DMS79 (cell line): ENCODE data around the gene CAB39.

ENCODE experiments used
- DNase-seq: peaks from one replicate; lab custom pipeline; 2025; lab: John Stamatoyannopoulos, UW

Gene CAB39

DNA sequence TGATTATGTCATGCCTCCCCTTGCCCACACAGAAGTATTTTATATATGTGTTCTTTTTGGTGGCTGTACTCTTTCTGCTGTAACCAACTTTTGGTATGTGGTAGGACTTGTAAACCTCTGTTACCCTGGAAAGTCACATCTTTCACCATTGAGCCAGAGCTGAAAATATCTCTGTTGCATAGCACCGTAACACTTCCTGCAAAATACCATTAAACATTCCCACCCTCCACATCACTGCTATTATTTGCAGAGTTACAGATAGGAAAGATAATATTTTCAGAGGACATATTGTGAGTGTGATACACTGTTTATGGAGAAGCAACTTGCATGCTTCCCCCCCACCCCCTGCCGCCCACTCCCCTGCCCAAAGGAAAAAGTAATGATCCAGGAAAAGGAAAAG is 44.8 kb downstream of the CAB39 start:
- no peak for DNase-seq

GRCh38 chr2:230758566-230759480 is 46.2 kb downstream of the CAB39 start:
- no peak for DNase-seq

DNA sequence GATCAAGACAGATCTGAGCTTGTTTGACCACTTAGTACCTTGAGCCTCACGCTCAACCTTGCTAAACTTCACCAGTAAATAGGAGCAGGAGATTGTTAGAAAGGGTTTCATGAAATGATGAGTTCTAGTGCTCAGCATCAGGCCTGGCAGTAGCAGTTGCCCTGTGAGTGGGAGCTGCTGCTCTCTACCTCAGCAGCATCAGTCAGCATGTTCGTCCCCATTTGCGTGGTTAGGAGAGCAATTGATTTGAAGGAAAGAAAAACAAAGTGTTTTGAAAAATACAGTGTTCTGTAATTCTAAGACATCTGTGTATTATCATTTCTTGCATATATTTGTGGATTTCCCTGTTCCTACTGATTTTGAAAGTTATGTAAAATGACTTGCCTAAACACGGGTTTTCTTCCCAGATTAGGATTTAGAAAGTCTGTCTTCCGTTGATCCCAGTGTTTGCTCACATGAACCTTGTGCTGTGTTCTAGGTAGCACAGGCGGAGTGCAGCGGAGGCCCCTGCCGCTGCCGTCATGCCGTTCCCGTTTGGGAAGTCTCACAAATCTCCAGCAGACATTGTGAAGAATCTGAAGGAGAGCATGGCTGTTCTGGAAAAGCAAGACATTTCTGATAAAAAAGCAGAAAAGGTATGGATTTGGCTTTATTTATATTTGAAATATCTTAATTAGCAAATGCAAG is 47.0 kb downstream of the CAB39 start:
- no peak for DNase-seq

GRCh38 chr2:230761704-230762103 is 49.1 kb downstream of the CAB39 start:
- DNase-seq: no peak

DNA sequence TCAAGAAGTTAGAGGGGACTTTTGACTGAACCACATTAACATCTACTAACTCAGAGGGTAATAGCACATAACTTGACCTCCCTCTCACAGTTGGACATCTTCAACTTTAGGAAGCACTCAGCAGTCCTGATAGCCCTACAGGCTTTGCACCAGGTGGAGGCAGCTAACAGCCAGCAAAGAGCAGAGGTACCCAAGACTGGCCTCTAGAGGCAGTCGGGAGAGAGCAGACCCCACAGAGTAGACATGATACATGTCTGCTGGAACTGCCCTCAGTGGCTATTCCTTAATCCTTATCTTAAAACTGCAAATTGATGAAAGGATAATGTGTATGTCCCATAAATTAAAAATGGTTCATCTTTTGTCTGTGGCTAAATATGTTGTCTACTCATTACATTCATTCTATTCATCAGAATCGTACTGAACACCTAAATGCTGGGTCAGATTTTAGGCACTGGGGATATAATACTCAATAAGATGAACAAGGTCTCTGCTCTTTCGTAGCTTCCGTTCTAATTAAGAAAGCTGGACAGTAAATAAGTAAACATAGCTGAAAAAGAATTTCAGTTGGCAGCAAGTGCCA is 49.8 kb downstream of the CAB39 start:
- no peak for DNase-seq

DNA sequence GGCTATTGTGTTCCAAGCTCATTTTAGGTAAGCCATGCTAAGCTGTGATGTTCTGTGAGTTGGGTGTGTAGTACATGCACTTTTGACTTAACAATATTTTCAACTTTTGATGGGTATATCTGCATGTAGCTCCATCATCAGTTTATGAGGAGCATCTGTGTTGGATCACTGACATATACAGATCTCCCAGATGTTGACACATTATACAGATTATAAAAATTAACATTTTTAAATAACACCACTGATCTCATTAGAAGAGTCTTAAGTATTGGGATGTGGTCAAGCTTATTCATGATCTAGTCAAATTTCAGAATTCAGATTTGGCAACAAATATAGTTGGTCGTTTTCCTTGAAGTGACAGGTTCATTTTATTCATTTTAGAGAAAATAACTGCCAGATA is 51.7 kb downstream of the CAB39 start:
- DNase-seq: no peak

GRCh38 chr2:230765611-230766300 is 53.1 kb downstream of the CAB39 start:
- DNase-seq: no peak

DNA sequence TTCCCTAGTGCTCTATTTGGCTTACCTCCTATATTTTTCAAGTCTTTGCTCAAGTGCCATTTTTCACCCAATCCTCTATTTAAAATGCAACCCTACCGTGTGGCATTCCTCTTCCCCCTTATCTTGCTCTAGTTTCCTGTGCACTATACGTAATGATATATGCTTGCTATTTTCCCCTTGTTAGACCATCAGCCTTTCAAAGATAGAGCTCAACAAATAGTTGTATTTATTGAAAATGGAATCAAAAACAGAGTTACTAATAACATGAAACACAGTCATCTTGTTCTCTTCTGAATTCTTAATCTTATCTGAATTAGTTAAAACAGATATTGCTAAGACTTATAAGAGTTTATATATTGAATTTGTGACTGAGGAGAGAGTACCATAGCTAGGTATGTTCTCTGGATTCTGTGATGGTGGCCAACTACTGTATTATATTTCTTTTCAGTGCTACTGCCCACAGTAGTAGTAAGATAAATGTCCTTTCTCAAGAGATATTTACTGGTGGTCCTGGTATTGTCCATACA is 55.3 kb downstream of the CAB39 start:
- DNase-seq: no peak

DNA sequence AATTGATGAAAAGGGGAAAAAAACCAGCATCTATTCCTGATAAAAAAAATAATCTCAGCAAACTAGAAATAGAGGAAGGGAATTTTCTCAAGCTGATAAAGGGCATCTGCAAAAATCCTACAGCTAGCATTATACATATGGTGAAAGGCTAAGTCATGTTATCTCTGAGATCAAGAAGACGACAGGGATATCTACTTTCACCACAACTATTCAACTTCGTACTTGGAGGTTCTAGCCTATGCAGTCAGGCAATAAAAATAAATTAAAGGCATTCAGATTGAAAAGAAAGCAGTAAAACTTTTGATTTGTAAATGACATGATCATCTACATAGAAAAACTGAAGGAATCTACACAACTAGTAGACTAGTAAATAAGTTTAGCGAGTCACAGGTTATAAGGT is 58.2 kb downstream of the CAB39 start:
- DNase-seq: no peak

DNA sequence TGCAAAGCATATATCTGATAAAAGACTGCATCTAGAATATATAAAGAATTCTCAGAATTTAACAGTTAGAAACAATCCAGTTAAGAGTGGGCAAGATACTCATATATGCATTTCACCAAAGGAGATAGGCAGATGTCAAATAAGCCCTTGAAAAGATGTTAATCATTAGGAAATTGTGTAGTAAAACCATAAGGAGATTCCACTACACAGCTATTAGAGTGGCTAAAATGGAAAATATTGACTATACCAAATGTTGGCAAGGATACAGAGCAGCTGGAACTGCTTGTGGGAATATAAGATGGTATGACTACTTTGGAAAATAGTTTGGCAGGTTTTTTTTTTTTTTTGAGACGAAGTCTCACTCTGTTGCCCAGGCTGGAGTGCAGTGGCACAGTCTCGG is 59.5 kb downstream of the CAB39 start:
- DNase-seq: no peak

- no peak for DNase-seq
These were observed 60.6 kb downstream of the CAB39 start for GRCh38 chr2:230773039-230773773.

DNA sequence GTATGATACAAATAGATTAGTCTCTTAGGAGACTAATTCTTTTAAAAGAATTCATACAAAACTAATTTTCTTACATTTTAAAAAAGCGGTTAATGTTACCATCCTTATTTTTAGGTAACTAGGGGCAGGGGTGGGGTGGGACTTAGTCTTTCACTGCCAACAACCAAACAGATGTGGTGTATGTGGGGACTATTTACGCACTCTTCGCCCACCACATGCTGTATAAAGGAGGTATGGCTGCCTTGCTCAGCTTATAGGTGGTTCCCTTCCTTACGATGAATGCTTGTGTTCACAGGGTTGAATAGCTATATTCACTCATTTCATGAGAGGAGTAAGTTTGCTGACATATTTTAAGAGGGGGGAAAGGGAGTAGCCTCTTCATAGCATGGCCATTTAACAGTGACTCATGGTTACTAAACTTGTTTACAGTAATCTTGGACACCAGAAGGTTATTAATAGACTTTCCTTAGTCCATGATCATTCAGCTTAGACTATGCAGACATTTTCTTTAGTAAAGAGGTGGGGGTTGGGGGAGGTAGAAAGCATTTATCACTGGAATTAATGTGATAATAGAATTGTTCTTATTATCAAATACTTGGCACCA is 61.8 kb downstream of the CAB39 start:
- no peak for DNase-seq

DNA sequence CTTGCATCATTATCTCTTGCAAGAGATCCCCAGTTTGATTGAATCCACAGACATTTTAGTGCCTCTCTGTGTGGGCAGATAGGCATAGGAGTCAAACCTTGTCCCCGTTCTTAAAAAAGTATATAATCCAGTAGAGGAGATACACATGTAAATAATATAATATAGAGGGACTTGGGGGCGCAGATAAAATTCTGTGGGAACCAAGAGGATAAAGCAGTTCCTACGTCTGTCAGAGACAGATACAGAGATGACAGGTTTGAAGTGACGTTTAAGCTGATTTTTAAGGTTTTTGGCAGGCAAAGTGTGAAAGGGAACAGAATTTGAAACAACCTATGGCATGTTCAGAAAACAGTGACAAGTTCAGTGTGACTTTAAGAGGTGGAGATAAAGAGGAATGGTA is 63.1 kb downstream of the CAB39 start:
- no peak for DNase-seq

DNA sequence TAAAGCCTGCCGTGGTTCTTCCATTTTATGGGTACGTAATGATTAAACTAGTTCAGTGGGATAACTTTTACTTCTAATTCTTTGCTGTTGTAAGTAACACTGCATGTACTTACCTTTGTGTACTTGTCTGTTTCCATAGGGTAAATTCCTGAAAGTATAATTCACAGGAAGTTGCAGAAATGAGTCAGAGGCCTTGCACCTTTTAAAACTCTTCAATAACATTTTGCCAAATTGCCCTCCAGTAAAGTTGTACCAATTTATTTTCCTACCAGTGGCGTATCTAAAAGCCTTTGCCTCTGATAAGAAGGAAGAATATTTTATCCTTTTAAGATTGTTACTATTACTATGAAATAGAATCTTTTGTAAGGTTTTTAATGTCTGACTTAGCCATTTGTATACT is 65.1 kb downstream of the CAB39 start:
- DNase-seq: no peak

- DNase-seq: no peak
These were observed 65.9 kb downstream of the CAB39 start for GRCh38 chr2:230778350-230779063.

DNA sequence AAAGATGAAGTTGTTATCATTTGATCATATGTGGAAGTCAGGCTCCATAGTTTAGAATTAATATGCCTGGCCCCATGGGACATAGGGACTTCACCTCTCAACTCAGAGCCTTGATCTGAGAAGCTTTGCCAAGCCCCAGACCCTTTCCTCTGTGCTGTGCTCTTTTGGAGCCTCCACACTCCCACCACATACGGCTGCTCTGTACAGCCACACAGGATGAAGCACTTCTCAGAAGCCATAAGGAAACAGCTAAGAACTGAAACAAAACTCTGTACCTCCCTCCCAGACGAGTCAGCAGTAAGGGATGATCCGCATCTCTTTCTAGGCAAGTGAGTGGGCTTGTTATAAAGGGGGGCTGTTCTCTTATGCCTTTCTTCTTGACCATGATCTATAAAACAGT is 66.5 kb downstream of the CAB39 start:
- no peak for DNase-seq

DNA sequence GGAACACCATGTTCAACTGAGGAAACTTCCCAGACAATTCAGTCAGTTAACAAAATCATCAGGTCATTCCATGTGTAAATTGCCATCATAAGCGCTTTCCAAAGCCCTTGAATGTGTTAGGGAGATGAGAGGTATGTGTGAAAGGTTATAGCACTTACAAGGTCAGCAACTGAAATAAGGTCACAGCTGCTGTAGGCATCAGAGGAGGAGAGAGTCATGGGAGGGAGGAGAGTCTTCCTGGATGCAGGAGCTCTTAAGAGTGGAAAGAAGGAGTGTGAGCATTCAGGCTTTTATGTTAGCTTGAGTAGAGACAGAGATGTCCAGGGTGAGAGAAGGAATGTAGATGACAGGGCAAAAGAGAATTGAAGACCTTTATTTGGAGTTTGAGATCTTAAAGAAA is 67.0 kb downstream of the CAB39 start:
- no peak for DNase-seq

DNA sequence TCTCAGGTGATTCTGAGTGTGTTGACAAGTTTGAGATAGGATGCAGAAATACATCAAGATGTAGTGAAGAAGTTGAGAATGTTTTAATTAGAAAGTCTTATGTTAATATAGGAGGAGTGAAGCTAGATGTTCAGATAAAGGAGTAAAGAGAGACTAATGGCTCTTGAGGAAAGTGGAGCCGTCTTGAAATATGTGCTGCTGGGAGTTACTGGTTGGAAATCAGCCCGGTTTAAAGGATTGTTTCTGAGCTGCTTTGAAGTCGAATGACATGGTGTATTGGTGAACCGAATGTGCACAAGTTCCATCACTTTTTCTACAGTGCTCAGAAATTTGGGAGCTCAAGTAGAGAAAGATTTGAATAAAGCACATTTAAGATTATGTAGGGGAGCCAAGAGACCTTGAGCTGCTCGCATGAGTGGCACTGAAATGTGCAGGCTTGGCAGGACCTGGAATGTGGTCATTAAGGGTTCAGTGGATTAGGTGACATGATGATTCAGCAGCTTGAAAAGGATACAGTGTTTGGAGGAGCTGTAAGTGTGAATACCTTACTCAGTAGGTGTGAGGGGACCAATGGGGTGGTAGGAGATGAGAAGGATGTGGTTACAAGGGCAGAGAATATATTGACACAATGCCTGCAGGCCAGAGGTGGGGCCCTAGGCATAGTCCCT is 68.6 kb downstream of the CAB39 start:
- peak; percentile 66 for DNase-seq

- DNase-seq: no peak
These were observed 70.5 kb downstream of the CAB39 start for GRCh38 chr2:230783101-230783500.

DNA sequence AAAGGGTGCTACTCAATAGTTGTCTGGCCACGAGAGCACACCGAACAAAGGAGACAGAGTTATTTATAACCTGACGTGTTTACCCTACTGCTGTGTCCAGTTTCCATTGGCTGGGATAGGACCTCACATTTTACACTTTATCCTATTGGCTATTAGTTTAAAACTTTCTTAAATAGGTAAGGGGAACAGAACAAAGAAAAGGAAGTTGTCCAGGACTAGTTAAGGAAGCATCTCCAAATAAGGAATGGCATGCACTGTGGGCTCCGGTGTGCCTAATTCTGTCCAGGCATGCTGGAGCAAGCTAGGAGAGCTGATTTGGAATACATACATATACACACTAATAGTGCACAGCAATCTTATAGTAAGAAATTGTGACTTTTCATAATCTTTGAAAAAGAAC is 72.2 kb downstream of the CAB39 start:
- no peak for DNase-seq
